Measurements from ENCODE around the gene AREG. TPM values are rescaled to one million over a fixed set of nuclear protein-coding genes. Genes with fewer than 3 reads are reported as not detected.

The AREG gene
- total RNA-seq, 2 donors from 2014 or later: 1.3 TPM; not detected in 1

- H3K9ac ChIP-seq (ENCODE audit: extremely low read depth, low read length, poor library complexity, severe bottlenecking): no peak overlapping the region
- H3K9me3 ChIP-seq (ENCODE audit: control insufficient read depth, low read length): no peaks in the 10 kb centered on the region
- no peak for TF ChIP-seq CTCF (conservative IDR thresholded peaks at IDR 0.05)
- Mint-ChIP-seq H3K27me3 (ENCODE audit: insufficient read depth) (no peaks in the 10 kb centered on the region), H3K9me3 (peaks cover 7% of the 10 kb centered on the region), H3K36me3 (ENCODE audit: low read depth) (no peaks in the 10 kb centered on the region), H3K27ac (no peak overlapping the region), H3K4me3 (no peak overlapping the region), H3K4me1 (peaks cover 5% of the 10 kb centered on the region)
- H3K27ac ChIP-seq (ENCODE audit: low read depth, low read length): no peak overlapping the region
- no peak overlapping the region for H3K4me3 ChIP-seq (ENCODE audit: low read length)
- no peak for DNase-seq
- no peaks in the 10 kb centered on the region for H3K36me3 ChIP-seq (ENCODE audit: control insufficient read depth, insufficient read depth, low read length)
- no peaks in the 10 kb centered on the region for H3K27me3 ChIP-seq (ENCODE audit: control insufficient read depth, insufficient read depth, low read length, poor library complexity, severe bottlenecking)
- H3K4me1 ChIP-seq (ENCODE audit: control insufficient read depth, insufficient read depth, low read length): no peaks in the 10 kb centered on the region
- 94 to 100% methylated on average over 1 to 2 of the region's 2 CpGs for WGBS, 2 experiments (ENCODE audit: insufficient coverage in 1 of 2, insufficient read length in 1 of 2)
These were observed 20.8 kb upstream of the AREG start for GRCh38 chr4:74424111-74424510.

- Histone ChIP-seq H3K36me3 (ENCODE audit: control insufficient read depth, insufficient read depth, low read length) (no peaks in the 10 kb centered on the region), H3K9ac (ENCODE audit: extremely low read depth, low read length, poor library complexity, severe bottlenecking) (no peak overlapping the region), H3K4me1 (ENCODE audit: control insufficient read depth, insufficient read depth, low read length) (no peaks in the 10 kb centered on the region), H3K27me3 (ENCODE audit: control insufficient read depth, insufficient read depth, low read length, poor library complexity, severe bottlenecking) (no peaks in the 10 kb centered on the region), H3K9me3 (ENCODE audit: control insufficient read depth, low read length) (no peaks in the 10 kb centered on the region), H3K27ac (ENCODE audit: low read depth, low read length) (no peak overlapping the region), H3K4me3 (ENCODE audit: low read length) (no peak overlapping the region)
- Mint-ChIP-seq H3K27me3 (ENCODE audit: insufficient read depth) (no peaks in the 10 kb centered on the region), H3K36me3 (ENCODE audit: low read depth) (no peaks in the 10 kb centered on the region), H3K9me3 (no peaks in the 10 kb centered on the region), H3K4me3 (no peak overlapping the region), H3K27ac (no peak overlapping the region), H3K4me1 (peaks cover 5% of the 10 kb centered on the region)
- TF ChIP-seq CTCF (conservative IDR thresholded peaks at IDR 0.05): no peak
- 94 to 100% methylated on average over 1 of the region's 1 CpG for WGBS, 2 experiments (ENCODE audit: insufficient coverage in 1 of 2, insufficient read length in 1 of 2)
- no peak for DNase-seq
These were observed 18.8 kb upstream of the AREG start for GRCh38 chr4:74426101-74426500.

GRCh38 chr4:74428276-74428675 lies 16.7 kb upstream of the AREG start:
- no peak for DNase-seq
- Mint-ChIP-seq H3K4me1 (peaks cover 2% of the 10 kb centered on the region), H3K9me3 (no peaks in the 10 kb centered on the region), H3K27me3 (ENCODE audit: insufficient read depth) (no peaks in the 10 kb centered on the region), H3K4me3 (no peak overlapping the region), H3K27ac (no peak overlapping the region), H3K36me3 (ENCODE audit: low read depth) (no peaks in the 10 kb centered on the region)
- TF ChIP-seq CTCF (conservative IDR thresholded peaks at IDR 0.05): no peak
- H3K4me3 ChIP-seq (ENCODE audit: low read length): no peak overlapping the region
- H3K27me3 ChIP-seq (ENCODE audit: control insufficient read depth, insufficient read depth, low read length, poor library complexity, severe bottlenecking): no peaks in the 10 kb centered on the region
- H3K9ac ChIP-seq (ENCODE audit: extremely low read depth, low read length, poor library complexity, severe bottlenecking): no peak overlapping the region
- H3K9me3 ChIP-seq (ENCODE audit: control insufficient read depth, low read length): no peaks in the 10 kb centered on the region
- H3K36me3 ChIP-seq (ENCODE audit: control insufficient read depth, insufficient read depth, low read length): no peaks in the 10 kb centered on the region
- H3K27ac ChIP-seq (ENCODE audit: low read depth, low read length): no peak overlapping the region
- no peaks in the 10 kb centered on the region for H3K4me1 ChIP-seq (ENCODE audit: control insufficient read depth, insufficient read depth, low read length)
